Measurements from ENCODE around the gene NOX5. TPM values are rescaled to one million over a fixed set of nuclear protein-coding genes. Genes with fewer than 3 reads are reported as not detected.

Gene NOX5
- total and polyA plus RNA-seq, 2 of the 13 experiments (the other 11 are each of a cell fraction or from before 2014, with no cell fraction given), result not detected

GRCh38 chr15:68979816-68980215 is 34.7 kb upstream of the NOX5 start:
- H3K4me1 ChIP-seq (ENCODE audit: insufficient read depth, low read length), result no peaks in the 10 kb centered on the region
- no peak overlapping the region for H3K4me2 ChIP-seq (ENCODE audit: low read depth, low read length)
- ChIA-PET CTCF (ENCODE audit: low intra/inter-chr PET ratio, low total read pairs) (no interaction called here), POLR2A (no interaction called here)
- no peaks in the 10 kb centered on the region for H3K79me2 ChIP-seq (ENCODE audit: insufficient read depth, low read length)
- in situ Hi-C loops (cut with HindIII; ENCODE audit: extremely low pct_ligation_motif_present, low pct_unique_long_range_greater_than_20kb), result no loop called here
- no TSS peak for BruUV-seq (replicated peaks)
- 0% methylated on average over 1 of the region's 1 CpG for WGBS (ENCODE audit: low lambda C conversion rate)
- TF ChIP-seq PPARG (CRISPR knock-in tag; conservative IDR thresholded peaks at IDR 0.05) (no peak), SNAPC2 (CRISPR knock-in tag; IDR thresholded peaks at IDR 0.05) (no peak), KLF16 (CRISPR knock-in tag; IDR thresholded peaks at IDR 0.05) (no peak), ZNF34 (CRISPR knock-in tag; IDR thresholded peaks at IDR 0.05; ENCODE audit: borderline replicate concordance) (no peak), BRD4 (CRISPR knock-in tag; IDR thresholded peaks at IDR 0.05) (no peak)
- no peak overlapping the region for H3K27ac ChIP-seq (ENCODE audit: extremely low read length, insufficient read depth, low read length)
- no peak overlapping the region for H2AFZ ChIP-seq (ENCODE audit: low read length)
- FAIRE-seq (no peak), DNase-seq (ENCODE audit: low spot score) (no peak), ATAC-seq (no peak)
- no peak overlapping the region for H3K9ac ChIP-seq (ENCODE audit: insufficient read depth, low read depth, low read length)
- H3K4me3 ChIP-seq (replicated peaks in 1 of 3; ENCODE audit: insufficient read depth in 1 of 3, low read depth in 2 of 3, low read length in 3 of 3), result no peak overlapping the region
- no peaks in the 10 kb centered on the region for H3K9me3 ChIP-seq (ENCODE audit: low read length)
- intact Hi-C loops (cut with micrococcal nuclease; ENCODE audit: unreplicated experiment), result no loop called here
- no peaks in the 10 kb centered on the region; a peak in 1 of 5 replicates for H3K27me3 ChIP-seq (ENCODE audit: control insufficient read depth in 1 of 2, insufficient read depth in 2 of 2, low read length in 2 of 2)
- no peaks in the 10 kb centered on the region for H4K20me1 ChIP-seq (ENCODE audit: insufficient read depth, low read length)
- H3K36me3 ChIP-seq (replicated peaks in 1 of 2; ENCODE audit: control insufficient read depth in 1 of 2, insufficient read depth in 2 of 2, low read length in 2 of 2), result no peaks in the 10 kb centered on the region

- Histone ChIP-seq H4K20me1 (ENCODE audit: insufficient read depth, low read length) (no peaks in the 10 kb centered on the region), H3K36me3 (replicated peaks in 1 of 2; ENCODE audit: control insufficient read depth in 1 of 2, insufficient read depth in 2 of 2, low read length in 2 of 2) (no peaks in the 10 kb centered on the region), H3K27me3 (ENCODE audit: control insufficient read depth in 1 of 2, insufficient read depth in 2 of 2, low read length in 2 of 2) (no peaks in the 10 kb centered on the region; a peak in 1 of 5 replicates), H3K4me2 (ENCODE audit: low read depth, low read length) (no peak overlapping the region), H3K4me1 (ENCODE audit: insufficient read depth, low read length) (no peaks in the 10 kb centered on the region), H3K9me3 (ENCODE audit: low read length) (no peaks in the 10 kb centered on the region), H2AFZ (ENCODE audit: low read length) (no peak overlapping the region), H3K9ac (ENCODE audit: insufficient read depth, low read depth, low read length) (no peak overlapping the region), H3K4me3 (replicated peaks in 1 of 3; ENCODE audit: insufficient read depth in 1 of 3, low read depth in 2 of 3, low read length in 3 of 3) (no peak overlapping the region), H3K27ac (ENCODE audit: extremely low read length, insufficient read depth, low read length) (no peak overlapping the region), H3K79me2 (ENCODE audit: insufficient read depth, low read length) (no peaks in the 10 kb centered on the region)
- ATAC-seq, result no peak
- intact Hi-C loops (cut with micrococcal nuclease; ENCODE audit: unreplicated experiment) (no loop called here), in situ Hi-C loops (cut with HindIII; ENCODE audit: extremely low pct_ligation_motif_present, low pct_unique_long_range_greater_than_20kb) (no loop called here)
- DNase-seq (ENCODE audit: low spot score), result no peak
- no TSS peak for BruUV-seq (replicated peaks)
- FAIRE-seq, result no peak
- ChIA-PET CTCF (ENCODE audit: low intra/inter-chr PET ratio, low total read pairs) (no interaction called here), POLR2A (no interaction called here)
- no peak for TF ChIP-seq ZNF652 (CRISPR knock-in tag; IDR thresholded peaks at IDR 0.05; ENCODE audit: borderline replicate concordance, low read depth)
- no peak for TF ChIP-seq DDIT3 (CRISPR knock-in tag; IDR thresholded peaks at IDR 0.05)
- TF ChIP-seq MEIS1 (CRISPR knock-in tag; IDR thresholded peaks at IDR 0.05; ENCODE audit: borderline replicate concordance), result no peak
- no peak for TF ChIP-seq ZSCAN29 (CRISPR knock-in tag; conservative IDR thresholded peaks at IDR 0.05)
- TF ChIP-seq ZNF878 (CRISPR knock-in tag; IDR thresholded peaks at IDR 0.05), result no peak
- no peak for TF ChIP-seq PITX1 (CRISPR knock-in tag; IDR thresholded peaks at IDR 0.05)
- TF ChIP-seq POLR2G (IDR thresholded peaks at IDR 0.05; ENCODE audit: low read depth, low read length), result no peak
- no peak for TF ChIP-seq ZSCAN22 (CRISPR knock-in tag; IDR thresholded peaks at IDR 0.05)
- TF ChIP-seq ZNF432 (CRISPR knock-in tag; IDR thresholded peaks at IDR 0.05; ENCODE audit: borderline replicate concordance), result no peak
- TF ChIP-seq MATR3 (CRISPR knock-in tag; IDR thresholded peaks at IDR 0.05), result no peak
- TF ChIP-seq ELF3 (CRISPR knock-in tag; IDR thresholded peaks at IDR 0.05), result no peak
- TF ChIP-seq PBX3 (CRISPR knock-in tag; IDR thresholded peaks at IDR 0.05; ENCODE audit: borderline replicate concordance), result no peak
- TF ChIP-seq RXRB (CRISPR knock-in tag; IDR thresholded peaks at IDR 0.05; ENCODE audit: borderline replicate concordance), result no peak
- no peak for TF ChIP-seq NR1H2 (CRISPR knock-in tag; IDR thresholded peaks at IDR 0.05; ENCODE audit: borderline replicate concordance, low read depth)
- TF ChIP-seq ETS1 (CRISPR knock-in tag; IDR thresholded peaks at IDR 0.05), result no peak
Observed at GRCh38 chr15:68980786-68981185, 33.7 kb upstream of the NOX5 start.
